ENCODE measurements around the gene TEX52. TPM values are rescaled to one million over a fixed set of nuclear protein-coding genes. Genes with fewer than 3 reads are reported as not detected.
A peak's percentile ranks its signal among the peaks of the same experiment; 100 is the strongest.

The TEX52 gene
- total and polyA plus RNA-seq, 2 of the 13 experiments (the other 11 are each of a cell fraction or from before 2014, with no cell fraction given) = 0.05 TPM; not detected in 1

- TF ChIP-seq SAFB2 (CRISPR knock-in tag; IDR thresholded peaks at IDR 0.05; ENCODE audit: borderline replicate concordance, low read depth) = peak; percentile 91
- peak; percentile 61 for TF ChIP-seq ZNF331 (CRISPR knock-in tag; IDR thresholded peaks at IDR 0.05)
- no peak for TF ChIP-seq NFRKB (IDR thresholded peaks at IDR 0.05)
- TF ChIP-seq NRL (CRISPR knock-in tag; IDR thresholded peaks at IDR 0.05; ENCODE audit: borderline replicate concordance) = peak; percentile 60; the same call in 1 of the 2 replicates
- peak; percentile 94 for TF ChIP-seq NFYB (CRISPR knock-in tag; IDR thresholded peaks at IDR 0.05)
- TF ChIP-seq ZFYVE20 (CRISPR knock-in tag; IDR thresholded peaks at IDR 0.05; ENCODE audit: borderline replicate concordance, low read depth) = no peak
- no peak for TF ChIP-seq PRMT3 (CRISPR knock-in tag; IDR thresholded peaks at IDR 0.05; ENCODE audit: borderline replicate concordance, low read depth)
- peak; percentile 66; the same call in 1 of the 2 replicates for TF ChIP-seq TOPORS (CRISPR knock-in tag; IDR thresholded peaks at IDR 0.05)
- TF ChIP-seq BATF2 (CRISPR knock-in tag; IDR thresholded peaks at IDR 0.05) = no peak
- TF ChIP-seq PCBP1 (IDR thresholded peaks at IDR 0.05; ENCODE audit: borderline replicate concordance, low read depth, low read length) = no peak
- TF ChIP-seq NR2F6 (IDR thresholded peaks at IDR 0.05) = no peak
- TF ChIP-seq NR2F6 (CRISPR knock-in tag; IDR thresholded peaks at IDR 0.05) = peak; percentile 39; the same call in 1 of the 2 replicates
- TF ChIP-seq RAD51 (IDR thresholded peaks at IDR 0.05; ENCODE audit: borderline replicate concordance) = no peak
- TF ChIP-seq ZNF75D (CRISPR knock-in tag; IDR thresholded peaks at IDR 0.05; ENCODE audit: borderline replicate concordance) = no peak
- no peak for TF ChIP-seq ZMYM2 (CRISPR knock-in tag; IDR thresholded peaks at IDR 0.05)
- TF ChIP-seq ZNF639 (CRISPR knock-in tag; conservative IDR thresholded peaks at IDR 0.05) = peak; percentile 58; the same call in 1 of the 2 replicates
- 0 out of 2 replicates have a peak, but pooled peaks have one; percentile 26 for TF ChIP-seq SNAI1 (CRISPR knock-in tag; IDR thresholded peaks at IDR 0.05; ENCODE audit: borderline replicate concordance)
- TF ChIP-seq ATF6 (CRISPR knock-in tag; conservative IDR thresholded peaks at IDR 0.05) = no peak
- peak; percentile 75 for TF ChIP-seq CBX1 (IDR thresholded peaks at IDR 0.05; ENCODE audit: low read depth)
- TF ChIP-seq ZNF501 (CRISPR knock-in tag; IDR thresholded peaks at IDR 0.05) = no peak; the same call in 1 of the 2 replicates
- no peak for TF ChIP-seq KAT2B (IDR thresholded peaks at IDR 0.05; ENCODE audit: borderline replicate concordance, low read depth, low read length)
- TF ChIP-seq GPN1 (CRISPR knock-in tag; IDR thresholded peaks at IDR 0.05; ENCODE audit: borderline replicate concordance) = no peak
- no peak for TF ChIP-seq ETS1 (CRISPR knock-in tag; IDR thresholded peaks at IDR 0.05)
- TF ChIP-seq ZNF225 (CRISPR knock-in tag; IDR thresholded peaks at IDR 0.05) = no peak
- no peak for TF ChIP-seq MATR3 (CRISPR knock-in tag; IDR thresholded peaks at IDR 0.05)
- peak; percentile 67; the same call in 1 of the 2 replicates for TF ChIP-seq ZNF446 (CRISPR knock-in tag; IDR thresholded peaks at IDR 0.05)
These were observed 33.8 kb upstream of the TEX52 start, which contains the start of gene TULP3 (continued) for GRCh38 chr12:2890388-2891239.

Measured in HepG2 (cell line).